ENCODE results near the gene IREB2.

- no peak for TF ChIP-seq CTCF (conservative IDR thresholded peaks at IDR 0.05; ENCODE audit: low read length)
- TF ChIP-seq EZH2phosphoT487 (IDR thresholded peaks at IDR 0.05; ENCODE audit: borderline replicate concordance, low read depth, low read length), result no peak
Observed at GRCh38 chr15:78414621-78415250, 23.3 kb upstream of the IREB2 start.

Data from OCI-LY7 (cell line).